ENCODE data around the gene SRSF7. TPM values are rescaled to one million over a fixed set of nuclear protein-coding genes. Genes with fewer than 3 reads are reported as not detected.

SRSF7 gene
- total RNA-seq, 4 donors from 2014 or later: 41.4 to 100 (median 56.8) TPM

DNA sequence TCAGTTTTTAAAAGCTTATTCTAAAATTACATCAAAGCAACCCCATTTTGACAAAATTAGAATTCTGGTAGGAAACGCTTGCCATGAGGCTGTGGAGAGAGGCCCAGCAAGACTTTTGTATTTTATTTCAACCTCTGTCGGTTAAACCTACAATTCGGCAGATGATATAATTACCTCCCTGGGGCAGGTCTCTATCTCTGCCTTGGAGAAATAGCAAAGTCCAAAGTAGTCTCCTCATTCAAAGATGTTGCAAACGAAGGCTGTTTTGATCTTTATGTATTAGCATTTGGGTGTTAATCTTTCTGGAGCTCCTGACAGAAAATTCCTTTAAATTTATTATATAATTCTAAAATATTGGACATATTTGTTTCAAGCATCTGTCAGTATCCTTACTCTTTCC lies 49.6 kb downstream of the SRSF7 start:
- Histone ChIP-seq H3K27me3 (no peaks in the 10 kb centered on the region), H3K4me1 (peaks cover 0 to 3% (median 2%) of the 10 kb centered on the region in 4 donors), H3K36me3 (peaks cover 0 to 5% (median 2%) of the 10 kb centered on the region in 4 donors), H3K4me3 (no peak overlapping the region), H3K9me3 (no peaks in the 10 kb centered on the region), H3K27ac (replicated peaks in 1 of 4) (no peak overlapping the region)
- intact Hi-C loops (cut with DNase I): no loop called here
- 95% methylated on average over 4 of the region's 4 CpGs for WGBS
- TF ChIP-seq POLR2A (IDR thresholded peaks at IDR 0.05; ENCODE audit: low read depth) (no peak), CTCF (IDR thresholded peaks at IDR 0.05) (no peak), POLR2AphosphoS5 (IDR thresholded peaks at IDR 0.05) (no peak), EP300 (IDR thresholded peaks at IDR 0.05) (no peak)
- DNase-seq (ENCODE audit: extremely low spot score): no peak

GRCh38 chr2:38700881-38701458 lies 50.2 kb downstream of the SRSF7 start:
- H3K9me3 ChIP-seq: no peaks in the 10 kb centered on the region
- DNase-seq (ENCODE audit: extremely low spot score): no peak
- intact Hi-C loops (cut with DNase I): no loop called here
- H3K36me3 ChIP-seq: peaks cover 0 to 7% (median 2%) of the 10 kb centered on the region in 4 donors
- no peak overlapping the region for H3K27ac ChIP-seq (replicated peaks in 1 of 4)
- peaks cover 0 to 3% (median 2%) of the 10 kb centered on the region in 4 donors for H3K4me1 ChIP-seq
- H3K4me3 ChIP-seq: no peak overlapping the region
- no peak for TF ChIP-seq POLR2AphosphoS5 (IDR thresholded peaks at IDR 0.05)
- H3K27me3 ChIP-seq: no peaks in the 10 kb centered on the region

DNA sequence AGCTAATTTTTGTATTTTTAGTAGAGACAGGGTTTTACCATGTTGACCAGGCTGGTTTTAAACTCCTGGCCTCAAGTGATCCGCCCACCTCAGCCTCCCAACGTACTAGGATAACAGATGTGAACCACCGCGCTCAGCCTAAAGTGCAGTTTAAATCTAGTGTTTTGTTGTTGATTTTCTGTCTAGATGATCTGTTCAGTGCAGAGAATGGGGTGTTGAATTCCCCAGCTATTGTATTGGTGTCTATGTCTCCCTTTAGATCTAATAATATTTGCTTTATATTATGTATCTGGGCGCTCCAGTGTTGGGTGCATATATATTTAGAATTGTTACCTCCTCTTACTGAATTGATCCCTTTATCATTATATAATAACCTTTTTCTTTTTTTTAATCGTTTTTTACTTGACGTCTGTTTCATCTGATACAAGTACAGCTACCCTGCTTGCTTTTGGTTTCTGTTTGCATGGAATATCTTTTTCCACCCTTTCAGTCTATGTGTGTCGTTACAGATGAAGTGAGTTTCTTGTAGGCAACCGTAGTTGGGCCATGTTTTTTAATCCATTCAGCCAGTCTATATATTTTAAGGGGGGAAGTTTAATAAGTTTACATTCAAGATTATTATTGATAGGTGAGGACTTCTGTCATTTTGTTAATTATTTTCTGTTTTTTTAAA lies 50.9 kb downstream of the SRSF7 start:
- Histone ChIP-seq H3K27ac (replicated peaks in 1 of 4) (no peak overlapping the region), H3K36me3 (peaks cover 0 to 9% (median 4%) of the 10 kb centered on the region in 4 donors), H3K4me1 (peaks cover 0 to 3% (median 2%) of the 10 kb centered on the region in 4 donors), H3K4me3 (no peak overlapping the region), H3K27me3 (no peaks in the 10 kb centered on the region), H3K9me3 (no peaks in the 10 kb centered on the region)
- 95% methylated on average over 9 of the region's 9 CpGs for WGBS
- intact Hi-C loops (cut with DNase I): no loop called here
- TF ChIP-seq POLR2AphosphoS5 (IDR thresholded peaks at IDR 0.05) (no peak), CTCF (IDR thresholded peaks at IDR 0.05) (no peak), EP300 (IDR thresholded peaks at IDR 0.05) (no peak), POLR2A (IDR thresholded peaks at IDR 0.05; ENCODE audit: low read depth) (no peak)
- no peak for DNase-seq (ENCODE audit: extremely low spot score)

GRCh38 chr2:38698467-38699003 lies 52.6 kb downstream of the SRSF7 start:
- no peak for TF ChIP-seq POLR2AphosphoS5 (IDR thresholded peaks at IDR 0.05)
- WGBS: 99% methylated on average over 5 of the region's 5 CpGs
- no peaks in the 10 kb centered on the region for H3K9me3 ChIP-seq
- intact Hi-C loops (cut with DNase I): loop anchor here (2.0 kb wide), 1 partner anchor 14 kb away; no protein-coding TSS in a partner anchor
- H3K4me1 ChIP-seq: peaks cover 0 to 3% (median 2%) of the 10 kb centered on the region in 4 donors
- DNase-seq (ENCODE audit: extremely low spot score): no peak
- no peaks in the 10 kb centered on the region for H3K27me3 ChIP-seq
- H3K36me3 ChIP-seq: peaks cover 0 to 15% (median 7%) of the 10 kb centered on the region in 4 donors
- no peak overlapping the region for H3K4me3 ChIP-seq
- H3K27ac ChIP-seq (replicated peaks in 1 of 4): no peak overlapping the region

- Histone ChIP-seq H3K27ac (replicated peaks in 1 of 4) (no peak overlapping the region), H3K4me1 (peaks cover 0 to 1% (median 0%) of the 10 kb centered on the region in 4 donors), H3K9me3 (no peaks in the 10 kb centered on the region), H3K36me3 (peaks cover 0 to 19% (median 9%) of the 10 kb centered on the region in 4 donors), H3K27me3 (no peaks in the 10 kb centered on the region), H3K4me3 (no peak overlapping the region)
- intact Hi-C loops (cut with DNase I): no loop called here
- TF ChIP-seq EP300 (IDR thresholded peaks at IDR 0.05) (no peak), POLR2A (IDR thresholded peaks at IDR 0.05; ENCODE audit: low read depth) (no peak), POLR2AphosphoS5 (IDR thresholded peaks at IDR 0.05) (no peak), CTCF (IDR thresholded peaks at IDR 0.05) (no peak)
- 87% methylated on average over 8 of the region's 8 CpGs for WGBS
- DNase-seq (ENCODE audit: extremely low spot score): no peak
Observed at GRCh38 chr2:38697116-38697840, 53.9 kb downstream of the SRSF7 start.

Other genes starting within 250 kb of the SRSF7 start
- 10 to 100 TPM; 50.2 to 61.5 (median 54.0) TPM for gene HNRNPLL, start 148.4 kb downstream of the SRSF7 start, total RNA-seq
- gene GALM, start 85.2 kb downstream of the SRSF7 start, total RNA-seq: 10 to 100 TPM in 3 of 4 donors, 1 to 10 TPM in 1; 8.3 to 14.6 (median 11.6) TPM
- gene GEMIN6, start 26.8 kb upstream of the SRSF7 start, total RNA-seq: 1 to 10 TPM; 2.8 to 9.9 (median 7.4) TPM
- gene DHX57, start 124.6 kb upstream of the SRSF7 start, total RNA-seq: 10 to 100 TPM; 11.1 to 17.4 (median 12.2) TPM
- gene MORN2, start 124.6 kb upstream of the SRSF7 start, total RNA-seq: 10 to 100 TPM in 1 of 4 donors, 1 to 10 TPM in 3; 8.7 to 10.8 (median 9.7) TPM
- gene ARHGEF33, start 138.5 kb upstream of the SRSF7 start, total RNA-seq: 1 to 10 TPM in 1 of 4 donors, under 1 TPM in 3; 0.66 to 2.1 (median 0.82) TPM

All from esophagus muscularis mucosa (tissue), 4 donors.